Esophagus mucosa (tissue), 1 donor: Measurements from ENCODE around the gene C1orf226. TPM values are rescaled to one million over a fixed set of nuclear protein-coding genes. Genes with fewer than 3 reads are reported as not detected.
A peak's percentile ranks its signal among the peaks of the same experiment; 100 is the strongest.
"Not testable (repeated sequence)": the region's sequence is repeated elsewhere in the genome, so short reads cannot be mapped to it uniquely, and the experiment has no call there.

Source experiments
- ATAC-seq: fragments of 200-7000 bp; cut with Tn5 transposase; one replicate; pipeline ENCODE4 v1.9.1; 2020
- total RNA-seq: library from RNA; stranded (reverse); gene quantifications from one replicate; pipeline ENCODE4 v1.2.4, GENCODE V29; 2023
- donor health status: DM: yes; HTN: yes; CAD: no.

The C1orf226 gene, protein sequence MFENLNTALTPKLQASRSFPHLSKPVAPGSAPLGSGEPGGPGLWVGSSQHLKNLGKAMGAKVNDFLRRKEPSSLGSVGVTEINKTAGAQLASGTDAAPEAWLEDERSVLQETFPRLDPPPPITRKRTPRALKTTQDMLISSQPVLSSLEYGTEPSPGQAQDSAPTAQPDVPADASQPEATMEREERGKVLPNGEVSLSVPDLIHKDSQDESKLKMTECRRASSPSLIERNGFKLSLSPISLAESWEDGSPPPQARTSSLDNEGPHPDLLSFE
- 4.8 TPM for total RNA-seq

DNA sequence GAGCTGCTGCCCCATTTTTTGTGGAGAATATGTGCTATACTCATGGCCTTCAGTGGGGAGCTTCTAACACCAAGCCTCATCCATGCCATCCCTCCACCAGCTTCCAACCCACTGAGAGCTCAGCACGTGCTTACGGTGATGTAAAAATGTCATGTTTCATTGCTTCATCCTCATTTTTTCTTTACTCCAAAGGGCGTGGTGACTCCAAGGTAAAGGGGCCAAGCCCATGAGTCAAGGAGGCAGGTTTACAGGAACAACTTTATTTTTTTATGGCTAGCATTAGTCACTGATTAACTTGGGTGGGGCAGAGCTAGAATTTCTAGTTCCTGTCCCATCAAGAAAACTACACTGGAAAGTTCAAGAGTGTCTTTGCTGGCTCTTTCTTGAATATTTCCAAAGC is at the start of gene C1orf226:
Gene C1orf226, plus strand, starts transcription at position 346 of the 400 bp plus-strand sequence. CDS start 174 bp downstream, outside the sequence.
- ATAC-seq, result peak; percentile 96

DNA sequence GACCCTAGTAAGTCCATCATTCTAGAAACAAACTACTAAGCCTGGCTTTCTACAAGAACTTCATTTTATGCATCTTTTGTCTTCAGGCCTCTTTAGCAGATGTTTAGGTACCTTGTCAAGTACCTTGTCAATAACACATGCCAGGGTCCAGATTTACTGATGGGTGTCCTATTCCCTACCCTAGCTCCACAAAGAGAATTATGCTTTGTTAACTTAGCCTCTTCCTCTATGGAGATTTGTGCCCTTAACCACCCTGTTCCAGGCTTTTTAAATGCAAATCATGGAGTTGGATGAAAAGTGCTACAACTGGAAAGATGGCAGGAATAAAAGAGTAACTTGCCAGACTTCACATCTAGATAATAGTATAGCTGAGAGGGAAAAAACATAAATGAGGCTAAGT is 47.5 kb upstream of the C1orf226 start:
- no peak for ATAC-seq

DNA sequence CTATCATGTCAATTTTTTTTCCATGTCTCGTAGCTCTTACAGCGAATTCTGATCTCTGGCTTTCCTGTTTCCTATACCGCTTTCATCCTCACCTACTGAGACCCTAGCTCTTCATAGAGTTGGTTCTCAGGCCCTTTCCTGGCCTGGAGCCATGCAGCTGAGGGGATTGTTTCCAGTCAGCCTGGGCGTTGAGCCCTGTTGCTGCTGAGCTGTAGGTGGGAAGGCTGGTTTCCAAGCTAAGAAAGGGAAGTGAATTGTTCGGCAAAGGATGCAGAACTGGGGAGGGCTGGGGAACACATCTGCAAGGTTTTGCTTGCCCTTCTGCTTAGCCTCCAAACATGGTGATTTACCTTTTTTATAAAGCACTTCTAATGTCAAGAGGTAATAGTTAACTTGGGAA is 46.4 kb upstream of the C1orf226 start:
- ATAC-seq, result no peak

DNA sequence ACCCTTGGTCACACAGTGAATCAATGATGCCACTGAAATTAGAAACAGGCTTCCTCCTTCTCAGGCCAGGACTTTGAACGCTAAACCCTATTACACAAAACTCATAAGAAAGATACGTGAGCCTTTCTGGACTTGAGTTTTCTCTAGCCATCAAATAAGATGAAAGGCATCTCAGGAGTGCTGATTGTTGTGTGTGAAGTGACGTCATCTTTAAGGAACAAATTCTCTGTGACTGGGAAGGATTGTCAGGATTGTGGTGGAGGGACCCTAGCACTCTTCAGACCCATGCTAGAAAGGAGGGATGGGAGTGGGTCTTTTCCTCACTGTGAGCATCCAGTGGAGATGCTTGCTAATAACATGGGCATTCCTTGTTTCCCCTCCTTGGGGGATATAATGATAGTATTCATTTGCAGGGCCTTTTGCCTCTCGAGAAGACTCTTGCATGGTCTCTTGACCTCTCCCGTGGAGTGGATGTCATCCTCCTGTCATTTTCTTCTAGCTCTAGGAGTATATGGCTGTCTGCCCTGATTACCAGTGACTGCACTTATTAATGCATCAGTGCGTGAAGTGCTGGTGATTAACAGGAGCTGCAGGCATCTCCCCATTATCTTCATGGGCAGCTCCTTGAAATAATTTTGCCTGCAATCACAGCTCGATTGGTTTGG is 44.8 kb upstream of the C1orf226 start:
- ATAC-seq, result no peak

DNA sequence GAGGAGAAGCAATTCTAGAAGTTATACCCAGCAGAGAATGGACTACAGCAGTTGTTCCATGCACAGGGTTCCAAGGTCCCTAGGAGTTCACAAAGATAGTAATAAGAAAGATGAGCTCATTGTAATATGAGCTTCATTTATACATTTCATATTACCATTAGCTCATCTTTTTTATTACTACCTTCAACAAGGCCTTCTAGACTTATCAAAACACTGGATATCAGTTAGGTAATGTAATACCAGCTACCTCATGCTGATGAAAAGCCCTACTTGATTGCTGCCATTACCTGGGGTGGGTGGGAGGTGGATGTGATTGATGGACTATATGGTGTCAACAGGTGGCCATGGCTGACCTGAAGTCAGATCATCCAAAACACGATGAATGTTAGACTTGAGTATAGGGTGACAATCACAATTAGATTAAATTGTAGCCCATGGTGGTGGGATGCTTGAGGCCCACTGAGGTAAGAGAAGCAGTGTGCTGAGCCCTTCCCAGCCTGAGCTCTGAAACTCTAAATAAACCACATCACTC is 39.0 kb upstream of the C1orf226 start:
- ATAC-seq, result no peak

DNA sequence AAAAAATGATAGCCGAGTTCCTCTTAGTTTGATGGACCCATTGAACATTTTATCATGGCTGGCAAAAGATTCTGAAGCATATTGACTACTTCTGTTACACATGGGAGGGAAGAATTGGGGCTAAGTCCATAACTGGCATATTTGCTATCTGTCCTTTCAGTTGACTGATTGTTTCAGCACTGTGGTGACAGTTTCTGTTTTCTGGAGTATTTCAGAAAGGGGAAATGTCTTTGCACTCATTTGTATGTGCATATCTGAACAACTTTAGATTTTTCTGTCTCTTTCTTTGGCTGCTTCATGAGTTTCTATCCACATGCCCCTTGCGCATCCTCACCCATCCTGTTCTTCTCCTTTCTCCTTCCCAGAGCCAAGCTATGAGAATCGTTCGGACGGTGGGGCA is 38.1 kb upstream of the C1orf226 start:
- no peak for ATAC-seq

DNA sequence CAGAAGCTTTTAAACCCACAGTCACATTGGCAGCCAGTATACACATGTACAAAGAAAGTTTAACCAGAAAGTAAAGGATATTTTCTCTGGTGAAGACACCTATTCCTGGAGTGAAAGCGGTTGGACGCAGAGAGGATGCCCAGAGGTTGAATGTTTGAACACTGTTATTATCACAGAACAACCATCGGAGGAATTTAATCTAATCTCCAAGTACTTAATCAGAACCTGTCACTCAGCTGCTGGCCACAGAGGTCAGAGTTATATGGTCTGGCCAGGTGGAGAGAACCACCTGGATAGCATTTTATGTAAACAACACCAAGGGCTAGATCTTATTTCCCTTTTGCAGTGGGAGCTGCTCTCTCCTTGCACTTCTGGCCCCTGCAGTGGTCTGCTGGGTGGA is 34.2 kb upstream of the C1orf226 start:
- ATAC-seq, result no peak

DNA sequence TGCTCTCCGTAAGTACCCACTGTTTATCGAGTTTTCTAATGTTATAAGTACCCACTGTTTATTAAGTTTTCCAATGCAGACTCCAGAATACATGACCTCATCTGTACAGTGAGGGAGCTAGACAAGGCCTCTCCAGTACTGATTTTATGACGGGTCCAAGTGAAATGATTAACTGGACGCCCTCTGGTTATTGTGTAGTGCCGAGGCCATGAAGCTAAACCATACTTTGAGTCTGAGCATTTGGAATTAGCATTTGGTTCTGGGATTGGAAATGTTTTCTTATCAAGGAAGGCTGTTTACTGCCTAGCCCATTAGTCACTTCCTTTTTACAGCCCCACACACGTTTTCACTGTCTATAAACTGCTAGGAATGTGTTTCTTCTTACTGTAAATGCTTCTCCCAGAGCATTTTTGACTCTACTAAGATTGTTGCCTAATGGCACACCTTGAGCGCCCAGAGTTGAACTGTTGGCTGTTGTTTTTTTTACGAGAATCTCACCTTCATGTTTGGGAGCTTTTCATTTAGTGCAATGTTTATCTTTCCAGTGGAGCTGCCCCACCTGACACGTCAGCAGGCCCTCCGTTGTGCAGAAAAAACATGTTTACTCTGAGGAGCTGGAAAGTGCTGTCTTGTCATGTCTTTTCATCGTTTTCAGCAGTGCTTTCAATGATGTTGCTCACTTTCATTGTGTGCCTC is 31.7 kb upstream of the C1orf226 start:
- ATAC-seq, result peak; percentile 64

DNA sequence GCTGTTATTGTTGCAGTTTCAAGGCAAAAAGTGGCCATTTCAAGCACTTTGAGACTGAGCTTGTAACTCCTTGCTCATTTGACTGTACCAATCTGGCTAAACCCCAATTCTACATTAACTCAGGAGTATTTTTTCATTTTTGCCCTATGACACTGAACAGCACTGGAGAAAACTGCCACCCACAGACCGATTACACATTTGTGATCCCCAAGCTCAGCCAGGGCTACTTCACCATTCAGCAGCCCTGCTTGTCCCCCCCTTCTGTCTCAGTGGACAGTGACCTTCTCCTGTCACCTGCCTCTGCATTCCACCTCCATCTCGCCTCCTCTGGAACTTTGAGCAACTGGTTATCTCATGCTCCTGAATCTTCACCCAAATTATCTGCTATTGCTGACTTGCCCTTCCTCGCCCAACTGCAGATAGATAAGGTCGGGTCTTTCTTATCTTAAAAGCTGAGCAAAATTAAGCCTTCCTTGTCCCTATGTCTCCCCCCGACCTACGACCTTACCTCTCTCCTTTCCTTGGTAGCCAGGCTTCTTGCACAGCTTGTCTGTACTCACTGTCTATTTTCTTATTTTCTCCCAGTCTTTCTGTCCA is 30.2 kb upstream of the C1orf226 start:
- ATAC-seq, result no peak

DNA sequence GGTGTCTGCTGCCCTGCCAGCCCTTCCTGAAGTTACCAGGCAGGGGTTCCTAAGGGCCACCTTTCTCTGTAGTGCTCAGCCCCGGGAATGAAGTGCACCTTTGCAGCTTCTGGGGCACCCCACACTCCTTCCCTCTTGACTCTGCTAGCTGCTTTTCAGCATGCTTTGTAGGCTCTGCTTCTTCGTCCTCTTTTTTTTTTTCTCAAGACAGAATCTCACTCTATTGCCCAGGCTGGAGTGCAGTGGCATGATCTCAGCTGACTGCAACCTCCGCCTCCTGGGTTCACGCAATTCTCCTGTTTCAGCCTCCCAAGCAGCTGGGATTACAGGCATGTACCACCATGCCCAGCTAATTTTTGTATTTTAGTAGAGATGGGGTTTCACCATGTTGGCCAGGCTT is 29.7 kb upstream of the C1orf226 start:
- not testable (repeated sequence) for ATAC-seq

DNA sequence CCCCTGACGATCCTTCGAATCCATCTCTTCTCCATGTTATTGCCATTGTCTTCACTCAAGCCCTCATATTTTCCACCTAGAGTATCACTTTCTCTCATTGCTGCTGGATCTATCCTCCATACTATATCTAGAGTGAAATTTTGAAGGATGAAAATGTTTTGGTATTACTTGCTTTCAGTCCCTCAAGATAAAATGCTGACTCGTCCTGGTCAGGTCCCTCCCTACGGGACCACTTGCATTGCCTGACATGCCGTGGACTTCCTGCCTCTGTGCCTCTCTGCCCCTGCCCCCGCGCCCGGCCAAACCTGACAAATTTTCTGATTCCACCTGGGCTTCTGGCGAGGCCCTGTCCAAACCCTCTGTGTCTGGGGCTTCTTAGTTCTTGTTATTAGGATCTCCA is 28.4 kb upstream of the C1orf226 start:
- no peak for ATAC-seq

DNA sequence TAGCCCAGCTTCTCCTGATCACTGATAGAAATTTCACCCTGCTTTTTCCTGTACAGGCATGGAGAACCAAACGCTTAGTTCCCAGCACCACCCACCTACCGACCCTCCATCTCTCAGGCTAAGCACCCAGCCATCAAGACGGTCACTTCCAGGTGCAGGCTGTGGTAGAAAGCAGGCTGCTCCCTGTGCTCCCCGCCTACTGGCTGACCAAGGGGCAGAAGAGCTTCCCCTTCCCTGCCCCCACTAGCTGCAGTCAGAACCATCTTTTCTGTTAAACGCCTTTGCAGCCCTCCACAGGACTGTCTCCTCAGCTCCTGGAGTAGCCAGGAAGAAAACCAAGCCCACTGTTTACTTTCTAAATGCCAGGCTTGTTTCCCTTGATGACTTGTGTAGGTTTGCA is 27.8 kb upstream of the C1orf226 start:
- ATAC-seq, result no peak

DNA sequence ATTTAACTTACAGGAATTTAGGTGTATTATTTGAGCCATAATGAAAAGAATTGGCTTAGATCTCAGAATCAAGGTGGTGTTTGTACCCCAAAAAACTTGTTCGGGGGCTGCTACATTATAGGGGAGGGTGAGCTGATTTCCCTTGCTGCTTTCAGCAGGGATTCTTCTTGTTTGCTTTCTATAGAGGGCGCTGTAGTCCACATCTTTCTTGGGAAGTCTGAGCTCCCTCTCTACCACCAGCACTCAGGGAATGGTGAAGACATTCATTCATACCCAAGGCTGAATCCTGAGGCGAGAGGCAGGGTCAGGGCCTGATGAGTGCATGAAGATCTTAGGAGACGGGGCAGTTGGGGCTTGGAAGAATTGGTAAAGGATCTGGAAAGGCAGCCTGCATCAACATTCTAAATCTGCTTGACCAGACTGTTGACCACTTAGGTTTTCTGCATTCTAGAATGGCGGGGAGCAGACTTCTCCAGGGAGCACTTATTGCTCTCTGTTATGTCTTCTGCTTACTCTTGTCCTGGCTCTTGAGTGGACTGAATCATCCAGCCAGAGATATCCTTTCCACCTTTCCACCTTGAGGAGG is 23.8 kb upstream of the C1orf226 start:
- ATAC-seq, result peak; percentile 69

DNA sequence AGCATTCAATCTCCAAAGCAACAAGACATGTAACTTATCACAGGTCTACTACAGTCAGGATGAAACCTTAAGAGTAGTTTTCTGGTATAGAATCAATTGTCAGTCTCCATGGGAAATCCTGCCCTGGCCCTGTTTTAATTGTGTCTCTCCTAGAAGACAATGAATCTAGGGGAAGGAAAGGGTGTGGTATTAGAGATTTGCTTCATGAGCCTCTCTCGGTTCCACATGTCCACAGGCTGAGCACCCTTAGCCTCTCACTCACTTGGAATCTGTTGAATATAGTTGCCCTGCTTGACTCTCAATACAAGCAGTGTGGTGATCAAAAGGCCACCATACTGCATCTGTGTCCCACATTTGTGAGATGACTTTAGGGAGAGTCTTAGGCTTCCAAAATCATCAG is 22.6 kb upstream of the C1orf226 start:
- ATAC-seq, result no peak

DNA sequence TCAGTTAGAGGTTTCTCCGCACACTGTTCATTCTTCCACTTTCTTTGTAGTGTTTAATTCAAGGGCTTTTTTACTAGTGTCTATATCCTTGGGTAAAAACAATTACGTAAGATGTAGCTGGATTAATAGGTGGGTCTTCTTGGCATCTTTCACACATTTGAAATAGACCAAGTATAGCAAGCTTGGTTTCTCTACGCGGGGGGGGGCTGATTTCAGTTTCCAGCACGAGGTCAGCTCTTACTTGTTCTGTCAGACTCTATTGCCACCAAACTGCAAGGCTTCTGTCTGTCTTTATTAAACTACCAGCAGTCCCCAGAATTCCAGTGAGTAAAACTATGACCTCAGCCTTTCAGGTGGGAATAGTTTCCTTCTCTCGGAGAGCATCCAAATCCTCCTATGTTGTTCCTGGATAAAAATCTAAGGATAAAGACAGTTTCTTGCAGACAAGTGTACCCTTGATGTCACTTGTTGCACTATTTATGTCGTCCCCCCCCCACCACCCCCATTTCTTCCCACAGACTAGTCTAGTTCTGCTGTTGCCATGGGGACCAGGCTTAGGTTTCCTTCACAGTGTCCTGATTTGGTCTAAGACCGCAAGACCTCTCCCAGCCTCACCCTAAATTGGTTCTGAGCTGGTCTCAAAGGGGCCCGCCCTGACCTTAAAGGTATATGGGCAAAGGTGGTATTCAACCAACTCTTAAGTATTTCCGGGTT is 21.8 kb upstream of the C1orf226 start:
- no peak for ATAC-seq

DNA sequence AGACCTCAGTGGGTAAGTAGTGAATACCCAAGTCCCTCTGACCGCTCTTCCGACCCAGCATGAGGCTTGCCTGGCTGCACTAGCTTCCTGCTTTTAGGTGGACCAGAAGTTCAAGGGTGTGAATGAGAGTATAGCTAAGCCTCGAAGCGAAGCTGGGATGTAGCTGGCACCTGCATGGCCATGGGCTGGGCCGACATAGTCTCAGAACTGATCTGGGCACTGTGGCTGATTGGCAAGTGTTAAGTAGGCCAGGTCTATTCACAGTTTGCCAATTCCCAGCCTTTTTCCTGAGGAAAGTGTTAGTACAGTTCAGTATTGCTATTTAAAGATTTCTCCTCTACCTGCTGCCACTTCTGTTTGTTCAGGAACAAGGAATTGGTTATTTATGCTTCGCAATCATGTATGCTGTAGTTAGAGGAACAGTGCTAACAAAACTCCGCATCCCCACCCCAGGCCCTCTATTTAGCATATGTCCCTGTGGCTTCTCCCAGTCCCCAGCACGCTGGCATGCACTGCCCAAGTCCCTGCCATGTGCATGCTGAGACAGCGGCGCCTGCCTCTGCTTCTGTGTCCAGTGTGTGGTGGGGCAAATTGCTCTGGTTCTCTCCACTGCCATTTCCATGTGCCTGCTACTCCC is 21.2 kb upstream of the C1orf226 start:
- no peak for ATAC-seq

DNA sequence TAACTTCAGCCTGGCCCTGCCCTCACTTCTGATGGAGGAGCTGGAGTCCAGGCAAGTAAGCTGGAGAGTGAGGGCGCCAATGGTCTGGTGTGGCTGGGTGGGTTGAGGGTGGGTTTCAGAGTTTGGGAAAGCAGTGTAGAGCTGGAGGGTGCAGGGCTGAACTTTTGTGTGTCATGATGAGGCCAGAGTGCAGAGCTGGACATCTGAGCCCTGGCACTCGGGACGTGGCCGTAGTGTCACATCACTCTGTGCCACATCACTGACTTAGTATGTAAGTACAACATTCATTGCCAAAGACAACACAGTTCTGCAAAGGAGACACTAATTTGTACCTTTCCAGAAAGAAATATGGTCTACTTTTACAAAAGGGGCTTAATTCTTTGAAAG is 20.7 kb upstream of the C1orf226 start:
- ATAC-seq, result no peak

DNA sequence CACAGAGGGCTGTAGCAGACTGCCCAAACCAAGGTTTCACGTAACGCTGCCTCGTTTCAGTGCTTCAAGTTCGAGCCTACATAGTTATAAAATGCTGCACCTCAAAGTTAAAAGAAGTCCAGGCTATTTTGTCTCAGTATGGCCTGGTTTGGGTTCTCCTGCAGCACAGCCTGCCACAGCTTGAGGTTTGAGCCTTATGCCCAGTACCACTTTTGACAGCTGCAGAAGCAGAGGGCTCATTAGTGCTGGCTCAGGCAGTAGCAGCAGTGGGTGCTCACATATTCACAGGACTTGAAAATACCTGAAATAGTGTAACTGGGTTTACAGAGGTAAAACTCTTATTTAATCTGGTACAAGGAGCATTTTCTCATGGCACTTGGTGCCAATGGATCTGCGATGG is 20.2 kb upstream of the C1orf226 start:
- no peak for ATAC-seq

DNA sequence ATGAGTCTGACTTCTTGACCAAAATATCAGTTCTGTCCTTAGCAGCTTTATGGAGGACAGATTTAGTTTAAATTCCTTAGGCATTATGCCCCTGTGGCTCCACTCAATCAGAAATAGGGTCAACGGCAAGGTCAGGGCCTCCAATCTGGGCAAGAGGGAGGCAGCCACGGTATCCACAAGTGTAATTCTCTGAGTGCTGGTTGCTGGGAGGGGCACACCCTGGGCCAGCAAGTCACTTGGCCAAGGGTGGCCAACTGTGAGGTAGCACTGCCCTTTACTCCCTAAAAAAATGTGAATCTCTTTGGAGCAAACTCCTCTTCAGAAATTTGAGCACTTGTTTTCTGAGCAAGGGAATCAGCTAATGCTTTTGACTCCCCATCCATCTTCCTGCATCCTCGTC is 17.7 kb upstream of the C1orf226 start:
- ATAC-seq, result no peak

DNA sequence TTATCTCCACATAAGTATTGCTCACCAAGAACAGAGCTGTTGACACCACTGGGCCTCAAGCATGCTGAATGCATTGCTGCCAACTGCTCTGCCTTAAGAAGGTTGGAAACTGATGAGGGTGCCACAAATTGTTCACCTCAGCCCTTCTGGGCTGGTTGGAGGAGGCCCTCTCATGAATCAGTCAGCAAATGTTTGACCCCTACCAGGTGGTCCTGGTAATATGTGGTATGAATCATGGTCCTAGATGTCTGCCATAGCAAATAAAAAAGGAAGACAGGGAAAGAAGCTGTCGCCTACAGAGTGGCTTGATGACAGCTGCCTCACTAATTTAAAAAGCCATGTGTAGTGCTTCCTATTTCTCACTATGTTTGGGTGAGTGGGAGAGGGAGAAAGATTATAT is 17.0 kb upstream of the C1orf226 start:
- ATAC-seq, result no peak

DNA sequence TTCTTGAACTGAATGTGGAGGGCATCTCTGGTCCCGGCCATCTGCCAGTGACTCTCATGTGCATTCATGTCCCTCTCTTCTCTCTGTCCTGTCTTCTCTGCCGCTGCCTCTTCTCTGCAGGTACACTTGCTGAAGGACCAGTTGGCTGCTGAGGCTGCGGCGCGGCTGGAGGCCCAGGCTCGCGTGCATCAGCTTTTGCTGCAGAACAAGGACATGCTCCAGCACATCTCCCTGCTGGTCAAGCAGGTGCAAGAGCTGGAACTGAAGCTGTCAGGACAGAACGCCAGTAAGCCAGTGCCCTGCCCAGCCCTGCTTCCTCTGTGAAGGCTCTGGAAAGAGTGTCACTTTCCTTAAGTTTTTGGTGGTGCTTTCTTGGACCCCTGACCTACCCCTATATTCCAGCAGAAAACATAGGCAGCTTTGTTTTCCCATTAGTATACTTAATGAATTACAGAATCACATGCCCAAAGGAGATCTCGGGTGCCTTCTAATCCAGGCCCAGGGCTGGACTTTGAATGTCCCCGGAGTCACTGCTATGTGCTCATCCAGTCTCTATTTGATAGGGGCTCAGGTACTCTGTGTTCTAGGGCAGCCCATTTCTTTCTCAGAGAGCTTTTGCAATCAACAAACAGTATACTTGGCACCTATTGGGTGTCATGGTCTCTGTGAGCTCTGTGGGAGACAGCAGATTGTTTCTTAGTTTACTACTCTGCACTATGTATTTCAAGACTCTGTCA is 16.1 kb upstream of the C1orf226 start:
- ATAC-seq, result peak; percentile 68
